ENCODE results near the gene KCNK6.

- TF ChIP-seq TAF1 (IDR thresholded peaks at IDR 0.05; ENCODE audit: borderline replicate concordance, low read depth, low read length) (no peak), POLR2A (IDR thresholded peaks at IDR 0.05; ENCODE audit: low read depth, low read length) (no peak)
These were observed 13.4 kb upstream of the KCNK6 start for GRCh38 chr19:38306236-38306635.
